K562 (cell line): Measurements from ENCODE around the gene CYP2A6. TPM values are rescaled to one million over a fixed set of nuclear protein-coding genes. Genes with fewer than 3 reads are reported as not detected.
A peak's percentile ranks its signal among the peaks of the same experiment; 100 is the strongest.

ENCODE experiments used
- COPS2 ChIP-seq: fragments of 450-650 bp; conservative IDR thresholded peaks from 2 replicates; pipeline ENCODE4 v1.6.1; 2016; ENCODE audit warnings: mild to moderate bottlenecking, moderate library complexity
- CTCF ChIP-seq, 3 experiments: IDR thresholded peaks in 2 of 3; conservative IDR thresholded peaks in 1 of 3; 2 replicates each; pipeline ENCODE4 v1.5.1; 2011 to 2012; ENCODE audit warnings: low read length in 3 of 3, mild to moderate bottlenecking in 3 of 3, control low read depth in 2 of 3, improper control_type of control experiment in 1 of 3, inconsistent platforms in 1 of 3, low read depth in 1 of 3, mixed read lengths in 1 of 3, moderate library complexity in 1 of 3; ENCODE audit not compliant: insufficient read depth in 2 of 3
- HNRNPH1 ChIP-seq: fragments of 200-400 bp; formaldehyde crosslinking; optimal IDR thresholded peaks from 2 replicates; pipeline ENCODE3; 2017; ENCODE audit warnings: low read depth, mild to moderate bottlenecking, low read length, moderate library complexity
- HOMEZ ChIP-seq: fragments of 250-450 bp; sonication (Bioruptor Pico); IDR thresholded peaks from 2 replicates; pipeline ENCODE4 v1.4.0; 2020; ENCODE audit warnings: mild to moderate bottlenecking, moderate library complexity
- RAD51 ChIP-seq: fragments of 450-650 bp; IDR thresholded peaks from 2 replicates; pipeline ENCODE4 v1.7.1; 2016; ENCODE audit warnings: low read depth, mild to moderate bottlenecking, borderline replicate concordance
- STAT5A ChIP-seq: IDR thresholded peaks from 2 replicates; pipeline ENCODE4 v1.6.1; 2012; ENCODE audit warnings: low read length, inconsistent platforms, borderline replicate concordance
- TCF3 ChIP-seq: sonication (generic); formaldehyde crosslinking; IDR thresholded peaks from 2 replicates; pipeline ENCODE4 v1.4.0; 2020; ENCODE audit warnings: mild to moderate bottlenecking, missing genetic modification reagents
- TFAP4 ChIP-seq: sonication (generic); formaldehyde crosslinking; IDR thresholded peaks from 2 replicates; pipeline ENCODE4 v1.8.0; 2022; ENCODE audit warnings: missing genetic modification reagents, mild to moderate bottlenecking, moderate library complexity, borderline replicate concordance
- TRIM24 ChIP-seq, 2 experiments: fragments of 450-650 bp; IDR thresholded peaks; 2 replicates each; pipeline ENCODE4 v1.6.1; 2016
- ZBTB17 ChIP-seq: fragments of 450-650 bp; formaldehyde crosslinking; IDR thresholded peaks from 2 replicates; pipeline ENCODE4 v1.4.0; 2020; ENCODE audit warnings: mild to moderate bottlenecking
- ZBTB7A ChIP-seq: IDR thresholded peaks from 2 replicates; pipeline ENCODE4 v1.6.1; 2011; ENCODE audit warnings: low read depth, mild to moderate bottlenecking, low read length, moderate library complexity, borderline replicate concordance; ENCODE audit not compliant: control insufficient read depth
- ZC3H4 ChIP-seq: sonication (generic); formaldehyde crosslinking; IDR thresholded peaks from 2 replicates; pipeline ENCODE4 v1.9.0; 2021; ENCODE audit warnings: missing genetic modification reagents, borderline replicate concordance
- ZNF124 ChIP-seq: sonication (generic); formaldehyde crosslinking; IDR thresholded peaks from 2 replicates; pipeline ENCODE4 v1.8.1; 2022; ENCODE audit warnings: missing genetic modification reagents
- ZNF24 ChIP-seq: fragments of 450-650 bp; IDR thresholded peaks from 2 replicates; pipeline ENCODE4 v1.6.1; 2016
- ZNF408 ChIP-seq: fragments of 250-450 bp; sonication (Bioruptor Pico); IDR thresholded peaks from 2 replicates; pipeline ENCODE4 v1.4.0; 2020; ENCODE audit warnings: low read depth, mild to moderate bottlenecking, moderate library complexity
- polyA plus RNA-seq, 8 experiments: library from polyadenylated mRNA; depleted of rRNA in 4 of 8; stranded (reverse) in 5 of 8; unstranded in 3 of 8; fragments of >200 nt; fragmentation: Nextera tagmentation in 2 of 8; fragmentation: Illumina TruSeq in 1 of 8; extraction: Ambion mirVana in 2 of 8; extraction: Trizol in 1 of 8; gene quantifications; 2 replicates each; pipeline versions ENCODE4 v1.2.1 to v1.2.3, GENCODE V29; 2011 to 2014; ENCODE audit warnings: inconsistent platforms in 1 of 8, missing spikeins in 1 of 8
- total RNA-seq, 7 experiments: library from RNA; depleted of rRNA in 6 of 7; stranded (reverse); fragments of >200 nt in 6 of 7; fragmentation: Illumina TruSeq in 2 of 7; extraction: Trizol in 2 of 7; gene quantifications; 2 replicates each; pipeline versions ENCODE4 v1.2.1 to v1.2.3, GENCODE V29; 2011 to 2021; ENCODE audit warnings: low replicate concordance in 1 of 7
- TF ChIP-seq, protein P1 (sequence below): IDR thresholded peaks from 2 replicates; pipeline ENCODE4 v1.6.1; 2014; ENCODE audit warnings: antibody characterized with exemption
- TF ChIP-seq, protein P2 (sequence below): fragments of 250-450 bp; sonication (Bioruptor Pico); IDR thresholded peaks from 2 replicates; pipeline ENCODE4 v1.8.0; 2021; ENCODE audit warnings: moderate library complexity, mild to moderate bottlenecking, inconsistent platforms
- TF ChIP-seq, protein P3 (sequence below): fragments of 450-650 bp; formaldehyde crosslinking; IDR thresholded peaks from 2 replicates; pipeline ENCODE4 v1.4.0; 2022; ENCODE audit warnings: mild to moderate bottlenecking, moderate library complexity

The CYP2A6 gene
- total and polyA plus RNA-seq, 9 of the 15 experiments (the other 6 are each of a cell fraction or from before 2014, with no cell fraction given): 0.31 TPM; not detected in 8

DNA sequence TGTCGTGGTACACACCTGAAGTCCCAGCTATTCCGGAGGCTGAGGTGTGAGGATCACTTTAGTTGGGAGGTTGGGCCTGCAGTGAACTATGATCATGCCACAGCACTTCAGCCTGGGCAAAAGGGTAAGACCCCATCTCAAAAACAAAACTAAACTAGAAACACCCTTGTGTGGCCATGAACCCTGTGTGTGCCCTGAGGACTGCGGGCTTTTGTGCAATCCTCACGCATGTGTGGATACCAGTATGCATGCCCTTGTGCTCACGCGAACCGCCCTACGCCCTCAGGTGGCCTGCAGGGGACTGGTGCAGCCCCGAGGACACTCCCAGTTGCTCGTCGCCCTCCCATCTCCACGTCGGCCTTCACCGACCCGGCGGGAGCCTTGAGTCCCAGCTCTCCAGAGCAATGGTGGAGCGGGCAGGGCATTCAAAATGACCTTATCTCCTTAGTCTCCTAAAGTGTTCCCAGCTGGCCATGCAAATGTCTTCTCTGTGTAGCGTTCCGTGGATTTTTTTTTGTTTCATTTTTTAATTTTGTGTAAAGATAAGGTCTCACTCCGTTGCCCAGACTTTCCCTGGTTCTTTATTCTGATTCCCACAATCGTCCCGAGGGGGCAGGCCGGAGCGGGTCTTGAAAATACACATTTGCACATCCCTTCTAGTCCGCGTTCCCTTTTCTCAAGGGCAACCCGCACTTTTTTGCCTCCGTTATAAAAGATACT lies 52.1 kb downstream of the CYP2A6 start (continued):
- TF ChIP-seq ZBTB7A: no peak
- TF ChIP-seq CTCF (IDR thresholded peaks at IDR 0.05 in 2 of 3, conservative IDR thresholded peaks at IDR 0.05 in 1 of 3; ENCODE audit: insufficient read depth in 2 of 3, low read depth in 1 of 3, low read length in 3 of 3): peak; percentile 33 to 57 (median 55); a peak in 5 of 6 replicates
- peak; percentile 61; the same call in 1 of the 2 replicates for TF ChIP-seq TFAP4 (CRISPR knock-in tag)
- TF ChIP-seq ZNF408 (CRISPR knock-in tag): no peak
- no peak for TF ChIP-seq TCF3 (CRISPR knock-in tag)
- no peak for TF ChIP-seq ZBTB17 (CRISPR knock-in tag)
- no peak for TF ChIP-seq ZNF124 (CRISPR knock-in tag)
- no peak for TF ChIP-seq ZNF24
- TF ChIP-seq, protein P1, sequence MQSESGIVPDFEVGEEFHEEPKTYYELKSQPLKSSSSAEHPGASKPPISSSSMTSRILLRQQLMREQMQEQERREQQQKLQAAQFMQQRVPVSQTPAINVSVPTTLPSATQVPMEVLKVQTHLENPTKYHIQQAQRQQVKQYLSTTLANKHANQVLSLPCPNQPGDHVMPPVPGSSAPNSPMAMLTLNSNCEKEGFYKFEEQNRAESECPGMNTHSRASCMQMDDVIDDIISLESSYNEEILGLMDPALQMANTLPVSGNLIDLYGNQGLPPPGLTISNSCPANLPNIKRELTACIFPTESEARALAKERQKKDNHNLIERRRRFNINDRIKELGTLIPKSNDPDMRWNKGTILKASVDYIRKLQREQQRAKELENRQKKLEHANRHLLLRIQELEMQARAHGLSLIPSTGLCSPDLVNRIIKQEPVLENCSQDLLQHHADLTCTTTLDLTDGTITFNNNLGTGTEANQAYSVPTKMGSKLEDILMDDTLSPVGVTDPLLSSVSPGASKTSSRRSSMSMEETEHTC: no peak
- no peak; the same call in 1 of the 2 replicates for TF ChIP-seq ZC3H4 (CRISPR knock-in tag)
- no peak for TF ChIP-seq RAD51
- TF ChIP-seq, protein P2, sequence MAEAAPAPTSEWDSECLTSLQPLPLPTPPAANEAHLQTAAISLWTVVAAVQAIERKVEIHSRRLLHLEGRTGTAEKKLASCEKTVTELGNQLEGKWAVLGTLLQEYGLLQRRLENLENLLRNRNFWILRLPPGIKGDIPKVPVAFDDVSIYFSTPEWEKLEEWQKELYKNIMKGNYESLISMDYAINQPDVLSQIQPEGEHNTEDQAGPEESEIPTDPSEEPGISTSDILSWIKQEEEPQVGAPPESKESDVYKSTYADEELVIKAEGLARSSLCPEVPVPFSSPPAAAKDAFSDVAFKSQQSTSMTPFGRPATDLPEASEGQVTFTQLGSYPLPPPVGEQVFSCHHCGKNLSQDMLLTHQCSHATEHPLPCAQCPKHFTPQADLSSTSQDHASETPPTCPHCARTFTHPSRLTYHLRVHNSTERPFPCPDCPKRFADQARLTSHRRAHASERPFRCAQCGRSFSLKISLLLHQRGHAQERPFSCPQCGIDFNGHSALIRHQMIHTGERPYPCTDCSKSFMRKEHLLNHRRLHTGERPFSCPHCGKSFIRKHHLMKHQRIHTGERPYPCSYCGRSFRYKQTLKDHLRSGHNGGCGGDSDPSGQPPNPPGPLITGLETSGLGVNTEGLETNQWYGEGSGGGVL (CRISPR knock-in tag): no peak
- TF ChIP-seq COPS2: no peak
- TF ChIP-seq, protein P3, sequence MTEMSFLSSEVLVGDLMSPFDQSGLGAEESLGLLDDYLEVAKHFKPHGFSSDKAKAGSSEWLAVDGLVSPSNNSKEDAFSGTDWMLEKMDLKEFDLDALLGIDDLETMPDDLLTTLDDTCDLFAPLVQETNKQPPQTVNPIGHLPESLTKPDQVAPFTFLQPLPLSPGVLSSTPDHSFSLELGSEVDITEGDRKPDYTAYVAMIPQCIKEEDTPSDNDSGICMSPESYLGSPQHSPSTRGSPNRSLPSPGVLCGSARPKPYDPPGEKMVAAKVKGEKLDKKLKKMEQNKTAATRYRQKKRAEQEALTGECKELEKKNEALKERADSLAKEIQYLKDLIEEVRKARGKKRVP (CRISPR knock-in tag): no peak
- TF ChIP-seq STAT5A: no peak
- TF ChIP-seq HNRNPH1: no peak
- no peak for TF ChIP-seq HOMEZ (CRISPR knock-in tag)
- peak in 1 of 2 experiments; percentile 66; a peak in 2 of 4 replicates for TF ChIP-seq TRIM24 (IDR thresholded peaks at IDR 0.05)
